Measurements from ENCODE around the gene SLC38A10. TPM values are rescaled to one million over a fixed set of nuclear protein-coding genes. Genes with fewer than 3 reads are reported as not detected.

Gene SLC38A10
- total and polyA plus RNA-seq, 4 donors, result 26.7 to 76.8 (median 59.1) TPM

GRCh38 chr17:81288715-81289114 lies 6.4 kb downstream of the SLC38A10 start:
- DNase-seq (ENCODE audit: low read depth in 4 of 6, low spot score in 6 of 6), result no peak
- Histone ChIP-seq H3K4me1 (ENCODE audit: control insufficient read depth, insufficient read depth, low read length) (peaks cover 44% of the 10 kb centered on the region), H3K9me3 (ENCODE audit: control insufficient read depth, insufficient read depth, low read length) (no peaks in the 10 kb centered on the region), H3K36me3 (ENCODE audit: control insufficient read depth, insufficient read depth, low read length) (peaks cover 69% of the 10 kb centered on the region), H3K27ac (ENCODE audit: low read depth, low read length) (no peak overlapping the region), H3K4me3 (ENCODE audit: low read depth, low read length) (no peak overlapping the region), H3K27me3 (ENCODE audit: control insufficient read depth, insufficient read depth, low read length) (no peaks in the 10 kb centered on the region)
- WGBS (ENCODE audit: insufficient coverage), result 89% methylated on average over 6 of the region's 8 CpGs

GRCh38 chr17:81287741-81288430 lies 7.2 kb downstream of the SLC38A10 start:
- no peak overlapping the region for H3K27ac ChIP-seq (ENCODE audit: low read depth, low read length)
- H3K4me1 ChIP-seq (ENCODE audit: control insufficient read depth, insufficient read depth, low read length), result peaks cover 40% of the 10 kb centered on the region
- H3K27me3 ChIP-seq (ENCODE audit: control insufficient read depth, insufficient read depth, low read length), result no peaks in the 10 kb centered on the region
- H3K36me3 ChIP-seq (ENCODE audit: control insufficient read depth, insufficient read depth, low read length), result peaks cover 77% of the 10 kb centered on the region
- no peak for DNase-seq (ENCODE audit: low read depth in 4 of 6, low spot score in 6 of 6)
- H3K9me3 ChIP-seq (ENCODE audit: control insufficient read depth, insufficient read depth, low read length), result no peaks in the 10 kb centered on the region
- WGBS (ENCODE audit: insufficient coverage), result 90% methylated on average over 7 of the region's 16 CpGs
- no peak overlapping the region for H3K4me3 ChIP-seq (ENCODE audit: low read depth, low read length)

- Histone ChIP-seq H3K9me3 (ENCODE audit: control insufficient read depth, insufficient read depth, low read length) (no peaks in the 10 kb centered on the region), H3K27ac (ENCODE audit: low read depth, low read length) (no peak overlapping the region), H3K4me3 (ENCODE audit: low read depth, low read length) (no peak overlapping the region), H3K27me3 (ENCODE audit: control insufficient read depth, insufficient read depth, low read length) (no peaks in the 10 kb centered on the region), H3K4me1 (ENCODE audit: control insufficient read depth, insufficient read depth, low read length) (peaks cover 40% of the 10 kb centered on the region), H3K36me3 (ENCODE audit: control insufficient read depth, insufficient read depth, low read length) (peaks cover 81% of the 10 kb centered on the region)
- DNase-seq (ENCODE audit: low read depth in 4 of 6, low spot score in 6 of 6), result no peak
- WGBS (ENCODE audit: insufficient coverage), result 95% methylated on average over 21 of the region's 21 CpGs
Measured at GRCh38 chr17:81287152-81287551, 8.0 kb downstream of the SLC38A10 start.

GRCh38 chr17:81286491-81287145 lies 8.5 kb downstream of the SLC38A10 start:
- H3K9me3 ChIP-seq (ENCODE audit: control insufficient read depth, insufficient read depth, low read length), result no peaks in the 10 kb centered on the region
- peaks cover 38% of the 10 kb centered on the region for H3K4me1 ChIP-seq (ENCODE audit: control insufficient read depth, insufficient read depth, low read length)
- H3K4me3 ChIP-seq (ENCODE audit: low read depth, low read length), result no peak overlapping the region
- H3K27ac ChIP-seq (ENCODE audit: low read depth, low read length), result peak overlapping the region; percentile 74
- 93% methylated on average over 23 of the region's 23 CpGs for WGBS (ENCODE audit: insufficient coverage)
- no peak for DNase-seq (ENCODE audit: low read depth in 4 of 6, low spot score in 6 of 6)
- H3K27me3 ChIP-seq (ENCODE audit: control insufficient read depth, insufficient read depth, low read length), result no peaks in the 10 kb centered on the region
- H3K36me3 ChIP-seq (ENCODE audit: control insufficient read depth, insufficient read depth, low read length), result peaks cover 85% of the 10 kb centered on the region

GRCh38 chr17:81285894-81286293 lies 9.2 kb downstream of the SLC38A10 start:
- Histone ChIP-seq H3K27me3 (ENCODE audit: control insufficient read depth, insufficient read depth, low read length) (no peaks in the 10 kb centered on the region), H3K4me1 (ENCODE audit: control insufficient read depth, insufficient read depth, low read length) (peaks cover 36% of the 10 kb centered on the region), H3K9me3 (ENCODE audit: control insufficient read depth, insufficient read depth, low read length) (no peaks in the 10 kb centered on the region), H3K27ac (ENCODE audit: low read depth, low read length) (peak overlapping the region; percentile 74), H3K36me3 (ENCODE audit: control insufficient read depth, insufficient read depth, low read length) (peaks cover 84% of the 10 kb centered on the region), H3K4me3 (ENCODE audit: low read depth, low read length) (no peak overlapping the region)
- 76% methylated on average over 10 of the region's 12 CpGs for WGBS (ENCODE audit: insufficient coverage)
- no peak for DNase-seq (ENCODE audit: low read depth in 4 of 6, low spot score in 6 of 6)

GRCh38 chr17:81285179-81285878 lies 9.8 kb downstream of the SLC38A10 start:
- Histone ChIP-seq H3K36me3 (ENCODE audit: control insufficient read depth, insufficient read depth, low read length) (peaks cover 86% of the 10 kb centered on the region), H3K4me3 (ENCODE audit: low read depth, low read length) (peak overlapping the region; percentile 12), H3K9me3 (ENCODE audit: control insufficient read depth, insufficient read depth, low read length) (no peaks in the 10 kb centered on the region), H3K4me1 (ENCODE audit: control insufficient read depth, insufficient read depth, low read length) (peaks cover 36% of the 10 kb centered on the region), H3K27me3 (ENCODE audit: control insufficient read depth, insufficient read depth, low read length) (no peaks in the 10 kb centered on the region), H3K27ac (ENCODE audit: low read depth, low read length) (peak overlapping the region; percentile 74)
- 32% methylated on average over 37 of the region's 37 CpGs for WGBS (ENCODE audit: insufficient coverage)
- DNase-seq (ENCODE audit: low read depth in 4 of 6, low spot score in 6 of 6), result peak in 2 of 6 donors; percentile 32 to 59

- DNase-seq (ENCODE audit: low read depth in 4 of 6, low spot score in 6 of 6), result no peak
- WGBS (ENCODE audit: insufficient coverage), result 97% methylated on average over 16 of the region's 16 CpGs
- H3K27ac ChIP-seq (ENCODE audit: low read depth, low read length), result no peak overlapping the region
- H3K9me3 ChIP-seq (ENCODE audit: control insufficient read depth, insufficient read depth, low read length), result no peaks in the 10 kb centered on the region
- peaks cover 89% of the 10 kb centered on the region for H3K36me3 ChIP-seq (ENCODE audit: control insufficient read depth, insufficient read depth, low read length)
- peaks cover 42% of the 10 kb centered on the region for H3K4me1 ChIP-seq (ENCODE audit: control insufficient read depth, insufficient read depth, low read length)
- no peak overlapping the region for H3K4me3 ChIP-seq (ENCODE audit: low read depth, low read length)
- no peaks in the 10 kb centered on the region for H3K27me3 ChIP-seq (ENCODE audit: control insufficient read depth, insufficient read depth, low read length)
Measured at GRCh38 chr17:81282876-81283275, 12.2 kb downstream of the SLC38A10 start.

- Histone ChIP-seq H3K9me3 (ENCODE audit: control insufficient read depth, insufficient read depth, low read length) (no peaks in the 10 kb centered on the region), H3K27ac (ENCODE audit: low read depth, low read length) (no peak overlapping the region), H3K4me1 (ENCODE audit: control insufficient read depth, insufficient read depth, low read length) (peaks cover 42% of the 10 kb centered on the region), H3K4me3 (ENCODE audit: low read depth, low read length) (no peak overlapping the region), H3K36me3 (ENCODE audit: control insufficient read depth, insufficient read depth, low read length) (peaks cover 89% of the 10 kb centered on the region), H3K27me3 (ENCODE audit: control insufficient read depth, insufficient read depth, low read length) (no peaks in the 10 kb centered on the region)
- DNase-seq (ENCODE audit: low read depth in 4 of 6, low spot score in 6 of 6), result no peak
- 92% methylated on average over 31 of the region's 33 CpGs for WGBS (ENCODE audit: insufficient coverage)
Measured at GRCh38 chr17:81282141-81282540, 13.0 kb downstream of the SLC38A10 start.

GRCh38 chr17:81280571-81280970 lies 14.5 kb downstream of the SLC38A10 start:
- H3K4me3 ChIP-seq (ENCODE audit: low read depth, low read length), result no peak overlapping the region
- no peaks in the 10 kb centered on the region for H3K27me3 ChIP-seq (ENCODE audit: control insufficient read depth, insufficient read depth, low read length)
- peaks cover 89% of the 10 kb centered on the region for H3K36me3 ChIP-seq (ENCODE audit: control insufficient read depth, insufficient read depth, low read length)
- 79% methylated on average over 15 of the region's 24 CpGs for WGBS (ENCODE audit: insufficient coverage)
- no peak overlapping the region for H3K27ac ChIP-seq (ENCODE audit: low read depth, low read length)
- DNase-seq (ENCODE audit: low read depth in 4 of 6, low spot score in 6 of 6), result no peak
- no peaks in the 10 kb centered on the region for H3K9me3 ChIP-seq (ENCODE audit: control insufficient read depth, insufficient read depth, low read length)
- peaks cover 35% of the 10 kb centered on the region for H3K4me1 ChIP-seq (ENCODE audit: control insufficient read depth, insufficient read depth, low read length)
